SK-N-MC (cell line): ENCODE measurements around the gene DPM1.

Experiments used
- DNase-seq: peaks from one replicate; pipeline ENCODE4 v3.0.0-alpha.2; 2011; ENCODE audit warnings: low read depth, low spot score
- H3K27ac ChIP-seq: fragments of 200-600 bp; sonication (generic); 2 replicates; pipeline ENCODE4 v1.5.1; 2016; ENCODE audit warnings: mixed run types
- H3K36me3 ChIP-seq: fragments of 200-600 bp; sonication (generic); 2 replicates; pipeline ENCODE4 v1.6.1; 2017; ENCODE audit warnings: antibody characterized with exemption, low read length, mixed read lengths; ENCODE audit not compliant: insufficient read depth
- H3K4me3 ChIP-seq: fragments of 200-600 bp; sonication (generic); 2 replicates; pipeline ENCODE4 v1.5.1; 2016
- H3K9ac ChIP-seq: fragments of 200-600 bp; sonication (generic); 2 replicates; pipeline ENCODE4 v1.8.0; 2017; ENCODE audit warnings: mixed run types, mixed read lengths; ENCODE audit not compliant: insufficient read length
- H3K9me3 ChIP-seq: fragments of 200-600 bp; sonication (generic); 2 replicates; pipeline ENCODE4 v1.6.1; 2017; ENCODE audit warnings: low read depth, mild to moderate bottlenecking, antibody characterized with exemption, low read length, moderate library complexity, mixed read lengths
- EZH2 ChIP-seq: fragments of 200-600 bp; sonication (generic); IDR thresholded peaks from one replicate; pipeline ENCODE4 v1.6.1; 2017; ENCODE audit warnings: antibody characterized with exemption
- FOXP2 ChIP-seq: optimal IDR thresholded peaks from 2 replicates; pipeline ENCODE3; 2011; ENCODE audit warnings: mild to moderate bottlenecking, moderate library complexity; ENCODE audit not compliant: insufficient read depth; ENCODE audit errors: extremely low read length, control extremely low read depth
- POLR2AphosphoS5 ChIP-seq: IDR thresholded peaks from 2 replicates; pipeline ENCODE4 v1.6.1; 2012; ENCODE audit warnings: mild to moderate bottlenecking, low read depth, low read length, borderline replicate concordance

DPM1 gene

DNA sequence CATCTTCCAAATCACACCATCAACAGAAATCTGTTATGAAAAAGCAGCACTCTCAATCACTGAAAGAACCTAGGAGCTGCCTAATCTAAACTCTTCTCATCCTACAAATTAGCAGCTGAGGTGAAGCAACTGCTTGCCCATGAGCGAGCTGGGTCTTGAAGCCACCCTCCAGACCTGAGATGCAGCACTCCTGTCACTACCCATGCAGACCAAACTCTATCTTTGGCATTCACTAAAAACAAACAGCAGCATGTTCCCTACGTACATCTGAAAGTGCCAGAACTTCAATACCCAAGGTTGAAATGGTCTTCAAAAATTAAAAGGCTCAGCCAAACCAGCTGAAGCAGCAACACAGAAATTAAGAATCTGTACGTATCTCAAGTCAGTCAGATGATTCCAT, 41.4 kb downstream of the DPM1 start:
- DNase-seq, result no peak
- H3K36me3 ChIP-seq, result peaks cover 51% of the 10 kb centered on the region
- H3K4me3 ChIP-seq, result 0 out of 2 replicates have a peak overlapping the region, but pooled peaks have one; percentile 11
- H3K9ac ChIP-seq, result peak overlapping the region; percentile 9
- H3K9me3 ChIP-seq, result no peaks in the 10 kb centered on the region
- TF ChIP-seq FOXP2 (no peak), EZH2 (no peak), POLR2AphosphoS5 (no peak)
- peak overlapping the region; percentile 74 for H3K27ac ChIP-seq

DNA sequence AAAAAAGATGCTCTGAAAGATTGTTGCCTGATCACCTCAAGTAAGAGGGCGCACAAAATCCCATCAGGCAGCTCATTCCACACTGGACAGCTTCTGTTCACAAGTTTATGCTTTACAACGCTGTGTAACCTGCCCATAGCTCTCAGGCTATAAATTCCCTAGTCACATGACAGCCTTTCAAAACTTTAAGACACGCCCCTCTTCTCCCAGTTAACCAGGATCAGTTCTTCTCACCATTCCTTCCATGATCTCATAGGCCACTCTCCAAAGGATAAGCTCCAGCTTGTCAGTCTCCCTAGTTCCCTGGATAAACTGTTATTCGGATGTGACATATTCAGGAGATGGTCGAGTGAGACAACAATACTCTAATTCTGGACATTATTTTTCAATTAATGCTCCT, 42.1 kb downstream of the DPM1 start:
- Histone ChIP-seq H3K9ac (peak overlapping the region; percentile 9), H3K36me3 (peaks cover 47% of the 10 kb centered on the region), H3K9me3 (no peaks in the 10 kb centered on the region), H3K4me3 (no peak overlapping the region; the same call in 1 of the 2 replicates), H3K27ac (peak overlapping the region; percentile 74)
- DNase-seq, result no peak
- TF ChIP-seq EZH2, result no peak
- no peak for TF ChIP-seq FOXP2
- TF ChIP-seq POLR2AphosphoS5, result no peak

DNA sequence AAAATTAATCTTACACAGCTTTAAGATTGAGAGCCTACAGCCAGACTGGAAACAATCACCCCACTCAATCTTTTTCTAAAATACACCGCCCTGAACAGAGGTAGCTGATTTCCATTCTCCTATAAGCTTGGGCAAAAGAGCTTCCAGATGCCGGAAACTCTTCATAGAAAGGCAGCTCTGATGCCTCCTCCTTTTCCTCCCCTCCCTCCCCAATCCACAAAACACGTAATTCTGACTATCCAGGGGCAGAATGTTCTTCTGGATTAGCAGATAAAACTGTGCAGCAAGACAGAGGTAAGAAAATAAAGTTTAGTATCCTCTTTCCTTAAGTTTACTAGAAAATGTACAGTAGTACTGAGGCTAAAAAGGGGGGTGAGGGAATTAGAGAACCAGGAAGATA, 42.9 kb downstream of the DPM1 start:
- peaks cover 38% of the 10 kb centered on the region for H3K36me3 ChIP-seq
- no peak overlapping the region for H3K9ac ChIP-seq
- H3K4me3 ChIP-seq, result 0 out of 2 replicates have a peak overlapping the region, but pooled peaks have one; percentile 1

DNA sequence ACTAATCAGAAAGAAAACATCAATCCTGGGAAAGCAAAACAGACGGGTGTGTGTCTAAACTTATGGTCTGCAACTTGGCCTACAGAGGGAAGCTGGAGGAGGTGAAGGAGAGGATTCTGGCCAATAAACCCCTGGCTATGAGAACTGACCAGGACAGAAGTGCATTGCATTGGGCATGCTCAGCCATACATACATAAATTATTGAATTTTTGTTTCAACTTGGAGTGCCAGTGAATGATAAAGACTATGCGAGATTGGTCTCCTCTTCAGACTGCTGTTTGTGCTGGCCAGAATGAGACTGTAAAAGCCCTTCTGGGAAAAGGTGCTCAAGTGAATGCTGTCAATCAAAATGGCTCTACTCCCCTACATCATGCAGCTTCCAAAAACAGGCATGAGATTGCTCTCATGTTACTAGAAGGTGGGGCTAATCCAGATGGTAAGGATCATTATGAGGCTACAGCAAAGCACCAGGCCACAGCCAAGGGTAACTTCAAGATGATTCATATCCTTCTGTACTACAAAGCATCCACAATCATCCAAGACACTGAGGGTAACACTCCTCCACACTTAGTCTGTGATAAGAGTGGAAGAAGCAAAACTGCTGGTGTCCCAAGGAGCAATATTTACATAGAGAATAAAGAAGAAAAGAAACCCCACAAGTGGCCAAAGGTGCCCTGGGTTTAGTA, 44.5 kb downstream of the DPM1 start:
- TF ChIP-seq FOXP2 (no peak), EZH2 (no peak), POLR2AphosphoS5 (no peak)
- H3K27ac ChIP-seq, result peak overlapping the region; percentile 69
- no peaks in the 10 kb centered on the region for H3K9me3 ChIP-seq
- no peak overlapping the region for H3K9ac ChIP-seq
- no peak for DNase-seq
- no peak overlapping the region for H3K4me3 ChIP-seq
- peaks cover 45% of the 10 kb centered on the region for H3K36me3 ChIP-seq

More for the DNA sequence above, 42.9 kb downstream of the DPM1 start:
- Histone ChIP-seq H3K27ac (peak overlapping the region; percentile 56; the same call in 1 of the 2 replicates), H3K9me3 (no peaks in the 10 kb centered on the region)
- DNase-seq, result no peak
- TF ChIP-seq POLR2AphosphoS5 (no peak), EZH2 (no peak), FOXP2 (no peak)

DNA sequence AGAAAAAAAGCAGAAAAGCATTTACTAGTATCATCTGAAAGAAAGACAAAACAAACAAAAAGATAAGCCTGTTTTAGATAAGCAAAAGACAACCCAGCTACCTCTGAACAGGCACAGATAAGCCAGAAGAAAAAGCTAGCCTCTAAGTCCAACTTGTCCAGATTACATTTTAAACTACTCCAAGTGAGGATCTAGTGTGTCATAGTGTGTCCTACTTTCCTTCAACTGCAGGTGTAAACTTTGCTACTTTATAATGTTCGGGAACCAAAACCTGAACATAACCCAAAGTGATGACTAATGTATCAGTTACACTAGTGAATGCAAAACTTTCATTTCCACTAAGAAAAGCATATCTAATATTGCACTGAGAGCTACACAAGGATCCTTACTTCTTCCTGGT, 46.6 kb downstream of the DPM1 start:
- H3K4me3 ChIP-seq, result peak overlapping the region; percentile 58
- no peak for DNase-seq
- no peaks in the 10 kb centered on the region for H3K9me3 ChIP-seq
- H3K9ac ChIP-seq, result no peak overlapping the region
- no peak for TF ChIP-seq EZH2
- peaks cover 52% of the 10 kb centered on the region for H3K36me3 ChIP-seq
- H3K27ac ChIP-seq, result peak overlapping the region; percentile 94

DNA sequence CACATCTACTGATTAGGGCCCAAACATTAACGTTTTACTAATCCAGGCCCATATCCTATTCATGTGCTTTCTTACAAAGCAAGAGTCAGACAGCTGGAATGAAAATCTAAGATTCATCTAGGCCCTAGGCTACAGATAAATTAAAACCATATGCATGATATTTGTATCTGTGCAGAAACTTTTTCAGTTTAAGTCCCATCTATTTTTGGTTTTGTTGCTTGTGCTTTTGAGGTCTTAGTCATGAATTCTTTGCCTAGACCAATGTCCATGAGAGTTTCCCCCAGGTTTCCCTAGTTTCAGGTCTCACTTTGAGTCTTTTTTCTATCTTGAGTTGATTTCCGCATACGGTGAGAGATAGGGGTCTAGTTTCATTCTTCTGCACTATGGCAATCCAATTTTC, 47.3 kb downstream of the DPM1 start:
- peak overlapping the region; percentile 94 for H3K27ac ChIP-seq
- peak; percentile 92 for DNase-seq
- no peak overlapping the region for H3K9ac ChIP-seq
- TF ChIP-seq POLR2AphosphoS5 (peak; percentile 38; the same call in 1 of the 2 replicates), EZH2 (no peak)
- H3K36me3 ChIP-seq, result peaks cover 46% of the 10 kb centered on the region
- no peaks in the 10 kb centered on the region for H3K9me3 ChIP-seq
- H3K4me3 ChIP-seq, result peak overlapping the region; percentile 58

DNA sequence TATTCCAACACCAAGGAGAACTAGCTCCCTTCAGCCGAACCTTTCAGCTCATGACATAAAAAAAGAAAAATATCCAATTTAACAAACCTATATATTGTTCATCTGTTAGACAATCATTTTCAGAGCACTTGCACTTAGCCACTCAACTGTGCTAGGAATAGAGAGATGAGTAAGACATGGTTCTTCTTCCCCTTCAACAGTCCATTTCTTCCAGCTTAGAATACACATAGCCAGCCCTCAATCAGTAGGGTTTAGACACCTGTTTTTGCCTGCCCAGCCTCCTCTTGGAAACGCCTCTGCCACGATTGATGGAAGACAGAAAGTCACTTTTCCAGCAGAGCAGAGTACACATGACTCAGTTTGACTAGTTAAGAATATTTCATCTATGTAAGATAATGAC, 48.9 kb downstream of the DPM1 start:
- Histone ChIP-seq H3K36me3 (peaks cover 46% of the 10 kb centered on the region), H3K4me3 (no peak overlapping the region), H3K9ac (no peak overlapping the region), H3K9me3 (no peaks in the 10 kb centered on the region), H3K27ac (peak overlapping the region; percentile 94)
- TF ChIP-seq EZH2, result no peak
- TF ChIP-seq FOXP2, result no peak
- TF ChIP-seq POLR2AphosphoS5, result no peak
- DNase-seq, result no peak

DNA sequence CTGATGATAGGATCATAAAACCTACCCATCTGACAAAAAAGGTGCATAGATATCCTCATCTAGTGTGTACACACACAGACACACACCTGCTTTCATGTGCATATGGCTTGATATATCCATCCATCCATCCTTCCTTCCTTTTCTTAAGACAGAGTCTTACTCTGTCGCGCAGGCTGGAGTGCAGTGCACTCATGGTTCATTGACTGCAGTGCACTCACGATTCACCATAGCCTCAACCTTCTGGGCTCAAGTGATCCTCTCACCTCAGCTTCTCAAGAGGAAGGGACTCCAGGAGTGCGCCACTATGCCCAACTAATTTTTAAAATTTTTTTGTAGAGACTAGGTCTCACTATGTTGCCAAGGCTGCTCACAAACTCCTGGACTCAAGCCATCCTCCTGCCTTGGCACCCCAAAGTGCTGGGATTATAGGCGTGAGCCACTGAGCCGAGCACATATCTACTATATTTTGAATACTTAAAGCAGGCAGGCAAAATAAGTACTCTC, 54.2 kb downstream of the DPM1 start:
- TF ChIP-seq FOXP2 (no peak), EZH2 (no peak), POLR2AphosphoS5 (no peak)
- H3K9me3 ChIP-seq, result no peaks in the 10 kb centered on the region
- DNase-seq, result no peak
- H3K4me3 ChIP-seq, result no peak overlapping the region
- peaks cover 69% of the 10 kb centered on the region for H3K36me3 ChIP-seq
- H3K27ac ChIP-seq, result peak overlapping the region; percentile 34; the same call in 1 of the 2 replicates
- no peak overlapping the region for H3K9ac ChIP-seq

DNA sequence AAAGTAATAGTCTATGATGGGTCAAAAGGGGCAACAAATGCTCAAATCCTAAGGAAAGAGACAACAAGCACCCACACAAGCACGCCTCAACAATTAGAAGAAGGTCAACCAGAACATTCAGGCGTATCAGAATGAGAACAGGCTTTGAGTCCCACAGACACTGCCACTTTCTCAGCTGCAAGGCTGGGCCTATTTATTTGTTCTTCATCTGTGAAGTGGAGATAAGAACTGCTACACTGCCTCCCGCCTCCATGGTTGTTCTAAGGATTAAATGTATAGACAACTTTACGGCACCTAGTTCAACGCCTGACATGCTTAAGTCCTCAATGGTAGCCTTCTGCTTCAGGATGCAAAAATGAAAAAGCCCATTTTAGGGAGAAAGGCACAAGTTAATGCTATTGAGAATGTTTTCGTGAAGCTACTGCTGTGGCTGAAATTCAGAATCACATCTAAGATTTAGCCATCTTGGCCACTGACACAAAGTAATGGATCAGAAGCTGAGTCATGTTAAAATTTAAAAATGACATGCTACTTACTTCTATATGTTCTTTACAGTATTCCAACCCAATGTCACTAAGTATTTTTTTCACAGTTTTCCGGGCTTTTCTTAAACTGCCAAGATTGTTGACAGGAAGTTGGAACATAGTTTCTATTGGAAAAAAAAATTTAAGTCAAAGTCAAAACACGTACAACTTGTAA, 54.8 kb downstream of the DPM1 start:
- Histone ChIP-seq H3K36me3 (peaks cover 75% of the 10 kb centered on the region), H3K9me3 (no peaks in the 10 kb centered on the region), H3K4me3 (no peak overlapping the region), H3K9ac (no peak overlapping the region), H3K27ac (peak overlapping the region; percentile 34; the same call in 1 of the 2 replicates)
- DNase-seq, result no peak
- no peak for TF ChIP-seq POLR2AphosphoS5
